Lower lobe of right lung (tissue), 2 donors: ENCODE results near the gene SSBP2. TPM values are rescaled to one million over a fixed set of nuclear protein-coding genes. Genes with fewer than 3 reads are reported as not detected.

ENCODE experiments used
- ATAC-seq, 2 donors: fragments of 200-7000 bp; cut with Tn5 transposase; one replicate each; pipeline ENCODE4 v1.9.1; 2020 to 2022; ENCODE audit warnings: mild to moderate bottlenecking in 2 of 2, moderate library complexity in 2 of 2
- DNase-seq: peaks from one replicate; pipeline ENCODE4 v3.0.0-alpha.2; 2020
- H3K27ac ChIP-seq: fragments of 200-600 bp; one replicate; pipeline ENCODE4 v1.8.0; 2022
- H3K27me3 ChIP-seq: fragments of 200-600 bp; one replicate; pipeline ENCODE4 v1.8.0; 2022; ENCODE audit warnings: low read depth
- H3K36me3 ChIP-seq: fragments of 200-600 bp; one replicate; pipeline ENCODE4 v1.8.0; 2022; ENCODE audit warnings: mild to moderate bottlenecking
- H3K4me1 ChIP-seq: fragments of 200-600 bp; one replicate; pipeline ENCODE4 v1.8.0; 2022
- H3K4me3 ChIP-seq: fragments of 200-600 bp; one replicate; pipeline ENCODE4 v1.8.0; 2022; ENCODE audit warnings: mild to moderate bottlenecking
- H3K9me3 ChIP-seq: fragments of 200-600 bp; one replicate; pipeline ENCODE4 v1.8.0; 2022
- intact Hi-C: fragments of 100-400 bp; cut with DNase I; formaldehyde crosslinking; loops from one replicate; pipeline ENCODE4 v1.11.0; 2022
- total RNA-seq: library from RNA; stranded (reverse); fragmentation: NEBNext Ultra II Directional; extraction: Animal tissue kit (Norgen Biotek cat#: 25700); gene quantifications from one replicate; pipeline ENCODE4 v1.2.1, GENCODE V29; 2021
- TF ChIP-seq, protein P1 (sequence below): fragments of 200-600 bp; IDR thresholded peaks from one replicate; pipeline ENCODE4 v1.8.0; 2022; ENCODE audit warnings: antibody characterized with exemption, mild to moderate bottlenecking
- donor health status: DM: no; HTN: yes; CAD: no; lungs with severe emphysema.

SSBP2 gene
- total RNA-seq, 1 donor from 2014 or later, result 41.1 TPM

DNA sequence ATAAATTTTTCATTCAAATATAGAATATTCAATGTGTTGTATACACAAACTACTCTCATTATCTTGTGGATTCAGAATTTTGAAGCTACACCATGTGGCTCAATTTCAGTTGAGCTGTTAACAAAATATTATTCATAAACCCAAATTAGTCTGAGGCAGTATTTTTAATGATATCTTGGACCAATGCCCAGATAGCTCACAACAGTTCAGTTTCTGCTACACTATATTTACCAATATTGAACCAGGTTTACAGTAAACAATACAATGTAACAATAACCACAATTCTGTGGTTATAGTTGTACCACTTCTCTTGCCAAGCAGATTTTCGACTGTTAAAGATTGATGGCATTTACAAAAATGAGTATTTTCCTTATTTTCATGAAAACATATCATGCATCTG lies 99.9 kb downstream of the SSBP2 start:
- Histone ChIP-seq H3K9me3 (no peaks in the 10 kb centered on the region), H3K36me3 (no peaks in the 10 kb centered on the region), H3K27me3 (no peaks in the 10 kb centered on the region), H3K4me3 (no peak overlapping the region), H3K27ac (no peak overlapping the region), H3K4me1 (peaks cover 5% of the 10 kb centered on the region)
- intact Hi-C loops, result no loop called here
- ATAC-seq (no peak), DNase-seq (no peak)
- TF ChIP-seq, protein P1, sequence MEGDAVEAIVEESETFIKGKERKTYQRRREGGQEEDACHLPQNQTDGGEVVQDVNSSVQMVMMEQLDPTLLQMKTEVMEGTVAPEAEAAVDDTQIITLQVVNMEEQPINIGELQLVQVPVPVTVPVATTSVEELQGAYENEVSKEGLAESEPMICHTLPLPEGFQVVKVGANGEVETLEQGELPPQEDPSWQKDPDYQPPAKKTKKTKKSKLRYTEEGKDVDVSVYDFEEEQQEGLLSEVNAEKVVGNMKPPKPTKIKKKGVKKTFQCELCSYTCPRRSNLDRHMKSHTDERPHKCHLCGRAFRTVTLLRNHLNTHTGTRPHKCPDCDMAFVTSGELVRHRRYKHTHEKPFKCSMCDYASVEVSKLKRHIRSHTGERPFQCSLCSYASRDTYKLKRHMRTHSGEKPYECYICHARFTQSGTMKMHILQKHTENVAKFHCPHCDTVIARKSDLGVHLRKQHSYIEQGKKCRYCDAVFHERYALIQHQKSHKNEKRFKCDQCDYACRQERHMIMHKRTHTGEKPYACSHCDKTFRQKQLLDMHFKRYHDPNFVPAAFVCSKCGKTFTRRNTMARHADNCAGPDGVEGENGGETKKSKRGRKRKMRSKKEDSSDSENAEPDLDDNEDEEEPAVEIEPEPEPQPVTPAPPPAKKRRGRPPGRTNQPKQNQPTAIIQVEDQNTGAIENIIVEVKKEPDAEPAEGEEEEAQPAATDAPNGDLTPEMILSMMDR, result no peak

- Histone ChIP-seq H3K9me3 (no peaks in the 10 kb centered on the region), H3K36me3 (no peaks in the 10 kb centered on the region), H3K4me1 (peaks cover 4% of the 10 kb centered on the region), H3K27me3 (no peaks in the 10 kb centered on the region), H3K27ac (no peak overlapping the region), H3K4me3 (no peak overlapping the region)
- intact Hi-C loops, result no loop called here
- DNase-seq (no peak), ATAC-seq (no peak)
- TF ChIP-seq, protein P1, result no peak
These were observed 104.4 kb downstream of the SSBP2 start for GRCh38 chr5:81646469-81646995.

- Histone ChIP-seq H3K4me1 (peaks cover 5% of the 10 kb centered on the region), H3K4me3 (no peak overlapping the region), H3K27ac (no peak overlapping the region), H3K36me3 (no peaks in the 10 kb centered on the region), H3K9me3 (no peaks in the 10 kb centered on the region), H3K27me3 (no peaks in the 10 kb centered on the region)
- DNase-seq, result no peak
- TF ChIP-seq, protein P1, result no peak
- ATAC-seq, result no peak
- intact Hi-C loops, result no loop called here
These were observed 108.7 kb downstream of the SSBP2 start for GRCh38 chr5:81642210-81642609.

- DNase-seq (no peak), ATAC-seq (no peak)
- TF ChIP-seq, protein P1, result no peak
- no peaks in the 10 kb centered on the region for H3K27me3 ChIP-seq
- intact Hi-C loops, result no loop called here
- H3K4me3 ChIP-seq, result no peak overlapping the region
- no peak overlapping the region for H3K27ac ChIP-seq
- no peaks in the 10 kb centered on the region for H3K36me3 ChIP-seq
- H3K9me3 ChIP-seq, result no peaks in the 10 kb centered on the region
- peaks cover 5% of the 10 kb centered on the region for H3K4me1 ChIP-seq
These were observed 111.3 kb downstream of the SSBP2 start for GRCh38 chr5:81639556-81639955.

DNA sequence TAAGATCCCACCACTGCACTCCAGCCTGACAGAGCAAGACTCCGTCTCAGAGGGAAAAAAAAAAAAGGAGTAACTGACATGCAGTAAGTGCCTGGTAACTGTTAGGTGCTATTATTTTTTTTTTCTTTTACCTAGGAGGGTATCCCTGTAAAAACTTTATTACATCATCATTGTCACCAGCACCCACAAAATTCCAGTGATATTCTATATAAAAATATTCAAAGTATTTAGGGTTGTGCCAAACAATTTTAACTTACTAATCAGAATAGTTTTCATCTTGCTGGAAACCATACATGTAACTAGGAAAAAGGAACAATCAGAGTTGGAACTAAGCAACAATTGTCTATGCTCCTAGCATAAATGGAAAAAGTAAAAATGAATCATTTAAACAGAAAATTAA lies 112.4 kb downstream of the SSBP2 start:
- TF ChIP-seq, protein P1, result no peak
- H3K4me3 ChIP-seq, result no peak overlapping the region
- no peaks in the 10 kb centered on the region for H3K9me3 ChIP-seq
- H3K27ac ChIP-seq, result no peak overlapping the region
- H3K27me3 ChIP-seq, result no peaks in the 10 kb centered on the region
- ATAC-seq (no peak), DNase-seq (no peak)
- intact Hi-C loops, result no loop called here
- no peaks in the 10 kb centered on the region for H3K36me3 ChIP-seq
- peaks cover 5% of the 10 kb centered on the region for H3K4me1 ChIP-seq

- Histone ChIP-seq H3K4me1 (no peaks in the 10 kb centered on the region), H3K4me3 (no peak overlapping the region), H3K36me3 (no peaks in the 10 kb centered on the region), H3K27me3 (no peaks in the 10 kb centered on the region), H3K9me3 (no peaks in the 10 kb centered on the region), H3K27ac (no peak overlapping the region)
- DNase-seq (no peak), ATAC-seq (no peak)
- TF ChIP-seq, protein P1, result no peak
- intact Hi-C loops, result no loop called here
These were observed 117.0 kb downstream of the SSBP2 start for GRCh38 chr5:81633891-81634290.
